Measurements from ENCODE around the gene TMEM131.
"Not testable (repeated sequence)": the region's sequence is repeated elsewhere in the genome, so short reads cannot be mapped to it uniquely, and the experiment has no call there.

Gene TMEM131

DNA sequence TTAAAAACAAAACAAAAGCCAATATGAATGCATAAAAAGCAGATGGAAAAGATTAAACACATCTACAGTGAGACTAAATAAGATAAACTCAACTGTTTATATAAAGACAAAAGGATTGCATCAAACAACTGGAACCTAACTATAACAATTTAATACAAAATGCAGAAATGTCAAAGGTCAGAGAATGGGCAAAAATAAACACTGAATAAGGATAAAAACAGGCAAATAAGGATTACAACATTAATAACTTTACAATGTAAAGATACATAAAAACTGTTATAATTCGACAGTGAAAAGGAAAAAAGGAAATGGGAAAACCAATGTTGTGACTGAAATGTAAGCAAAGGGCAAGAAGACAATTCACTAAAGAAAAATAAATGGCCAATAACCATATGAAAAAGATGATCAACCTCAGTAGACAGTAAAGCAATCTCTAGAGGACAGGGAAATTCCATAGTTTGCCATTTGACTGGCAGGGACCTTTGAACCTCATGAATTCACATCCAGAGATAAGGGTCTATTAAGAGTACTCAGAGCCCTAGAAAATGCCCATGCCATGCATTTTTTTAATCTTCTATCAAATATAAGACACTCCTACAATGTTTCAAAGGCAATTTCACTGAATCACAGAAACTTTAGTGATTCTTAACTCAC lies 83.7 kb downstream of the TMEM131 start:
- no peak for TF ChIP-seq POLR2A (IDR thresholded peaks at IDR 0.05; ENCODE audit: low read depth, low read length)
- FAIRE-seq (no peak), DNase-seq (ENCODE audit: insufficient read length, low spot score) (no peak)

DNA sequence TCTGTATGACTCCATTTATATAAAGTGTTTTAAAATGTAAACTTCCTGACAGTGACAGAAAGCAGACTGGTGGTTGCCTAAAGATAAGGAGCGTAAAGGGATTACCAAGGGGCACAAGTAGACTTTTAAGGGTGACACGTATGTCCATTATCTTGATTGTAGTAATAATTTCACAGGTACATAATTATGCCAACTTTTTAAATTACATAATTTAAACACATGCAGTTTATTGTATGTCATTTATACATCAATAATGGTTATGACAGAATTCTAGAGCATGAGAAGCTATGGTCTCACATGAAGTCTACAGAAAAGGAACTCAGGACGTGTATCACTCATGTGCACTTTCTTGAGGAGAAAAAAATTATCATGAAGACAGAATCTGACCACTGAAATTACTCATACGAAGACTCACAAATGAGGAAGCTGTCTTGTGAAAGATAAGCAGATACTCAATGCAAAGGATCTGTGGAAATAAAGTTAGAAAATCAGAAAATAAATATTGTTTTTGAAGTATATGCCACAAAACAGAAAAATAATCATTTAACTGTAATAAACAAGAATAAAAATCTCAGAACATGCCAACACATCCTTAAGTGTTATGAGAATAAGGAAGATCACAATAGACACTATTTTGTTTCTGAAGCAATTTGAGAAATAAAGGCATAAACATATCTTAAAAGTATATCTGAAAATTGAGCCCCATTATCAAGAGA lies 84.4 kb downstream of the TMEM131 start:
- DNase-seq (ENCODE audit: insufficient read length, low spot score) (no peak), FAIRE-seq (peak; percentile 15)
- no peak for TF ChIP-seq POLR2A (IDR thresholded peaks at IDR 0.05; ENCODE audit: low read depth, low read length)

DNA sequence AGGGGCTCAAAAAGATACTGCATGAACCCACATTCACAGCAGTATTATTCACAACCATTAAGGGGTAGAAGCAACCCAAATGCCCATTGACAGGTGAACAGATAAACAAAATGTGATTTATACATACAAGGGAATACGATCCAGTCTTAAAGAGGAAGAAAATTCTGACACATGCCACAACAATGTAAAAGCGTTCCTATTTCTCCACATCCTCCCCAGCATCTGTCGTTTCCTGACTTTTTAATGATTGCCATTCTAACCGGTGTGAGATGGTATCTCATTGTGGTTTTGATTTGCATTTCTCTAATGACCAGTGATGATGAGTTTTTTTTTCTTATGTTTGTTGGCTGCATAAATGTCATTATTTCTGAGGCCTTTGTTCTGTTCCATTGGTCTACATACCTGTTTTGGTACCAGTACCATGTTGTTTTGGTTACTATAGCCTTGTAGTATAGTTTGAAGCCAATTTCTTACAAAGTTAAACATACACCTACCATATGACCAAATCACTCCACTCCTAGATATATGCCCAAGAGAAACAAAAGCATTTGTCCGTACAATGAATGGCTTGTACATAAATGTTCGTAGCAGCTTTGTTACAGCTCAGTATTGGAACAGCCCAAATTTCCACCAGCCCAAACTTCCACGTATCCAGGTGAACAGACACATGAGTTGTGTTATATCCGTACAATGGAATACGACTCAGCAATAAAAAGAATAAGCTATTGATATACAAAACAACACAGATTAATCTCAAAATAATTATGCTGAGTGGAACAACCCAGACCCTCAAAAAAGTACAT lies 85.1 kb downstream of the TMEM131 start:
- DNase-seq (ENCODE audit: insufficient read length, low spot score): no peak
- FAIRE-seq: peak; percentile 11
- no peak for TF ChIP-seq POLR2A (IDR thresholded peaks at IDR 0.05; ENCODE audit: low read depth, low read length)

DNA sequence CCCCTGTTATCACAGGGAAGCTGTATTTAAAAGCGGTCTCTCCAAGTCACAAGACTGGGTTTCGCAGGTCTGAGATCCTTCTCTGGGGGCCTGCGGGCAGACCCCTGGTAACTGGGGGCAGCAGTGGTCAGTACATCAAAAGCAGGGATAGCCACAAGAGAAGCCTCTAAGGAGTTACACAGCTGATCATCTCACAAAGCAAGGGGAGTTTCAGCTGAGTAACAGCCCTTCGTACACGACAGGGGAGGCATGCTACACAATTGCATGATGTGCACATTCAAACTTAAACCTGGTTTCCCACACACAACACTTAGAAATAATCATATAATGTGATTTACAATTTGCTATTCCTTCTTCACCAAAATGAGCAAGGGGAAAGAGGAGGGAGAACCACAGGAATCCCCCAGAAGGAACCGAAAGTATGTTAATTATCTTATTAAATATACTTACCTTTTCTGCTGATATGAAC lies 87.5 kb downstream of the TMEM131 start:
- no peak for FAIRE-seq
- TF ChIP-seq POLR2A (IDR thresholded peaks at IDR 0.05; ENCODE audit: low read depth, low read length): no peak

DNA sequence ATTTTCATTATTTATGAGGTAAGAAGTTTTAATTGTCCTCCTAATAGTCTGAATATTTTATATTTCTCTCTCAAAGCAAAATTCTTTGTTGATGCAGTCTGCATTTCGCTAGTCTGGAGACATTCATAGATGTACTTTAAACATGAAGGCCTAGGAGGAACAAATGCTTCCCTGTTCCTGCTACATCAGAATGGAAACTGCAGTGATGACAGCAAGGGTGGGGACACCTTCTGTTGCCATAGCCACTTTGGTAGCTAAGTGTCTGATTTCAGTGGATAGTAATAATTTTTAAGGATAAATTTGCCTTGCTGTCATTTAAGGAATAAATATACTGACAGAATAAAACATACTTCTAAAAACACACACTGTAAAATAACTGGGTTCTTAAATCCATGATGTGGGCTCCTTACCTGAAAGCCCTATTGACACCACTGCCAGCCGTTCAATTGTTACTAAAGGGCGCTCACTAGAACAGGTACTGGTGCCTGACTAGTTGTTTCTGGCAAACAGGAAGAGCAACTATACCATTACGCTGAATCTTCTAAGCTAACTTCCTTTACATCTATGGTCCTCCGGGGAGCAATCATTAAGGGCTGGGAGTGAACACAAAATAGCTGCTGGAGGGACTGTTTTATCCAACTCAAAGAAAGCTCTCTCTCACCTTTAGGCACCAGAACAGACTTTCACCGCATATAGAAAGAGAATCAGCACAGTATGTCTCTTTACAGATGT lies 88.2 kb downstream of the TMEM131 start:
- FAIRE-seq (no peak), DNase-seq (ENCODE audit: insufficient read length, low spot score) (no peak)
- TF ChIP-seq POLR2A (IDR thresholded peaks at IDR 0.05; ENCODE audit: low read depth, low read length): no peak

More for the DNA sequence above, 87.5 kb downstream of the TMEM131 start:
- DNase-seq (ENCODE audit: insufficient read length, low spot score): no peak

DNA sequence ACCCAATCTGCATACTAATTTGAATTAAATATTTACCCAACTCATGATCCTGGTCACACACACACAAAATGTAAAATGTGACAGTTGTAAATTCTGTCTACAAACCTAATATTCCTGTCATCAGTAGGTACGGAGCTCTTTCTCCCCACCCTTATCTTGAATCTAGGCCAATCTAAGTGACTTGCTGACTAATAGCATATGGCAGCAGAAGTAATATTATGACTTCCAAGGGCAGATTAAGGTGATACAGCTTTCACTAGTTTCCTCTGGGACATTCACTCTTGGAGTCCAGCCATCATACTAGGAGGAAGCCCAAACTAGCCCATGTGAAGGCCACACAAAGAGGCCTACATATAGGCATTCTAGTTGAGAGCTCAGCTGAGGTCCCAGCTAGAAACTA lies 89.4 kb downstream of the TMEM131 start:
- DNase-seq (ENCODE audit: insufficient read length, low spot score) (no peak), FAIRE-seq (no peak)
- no peak for TF ChIP-seq POLR2A (IDR thresholded peaks at IDR 0.05; ENCODE audit: low read depth, low read length)

DNA sequence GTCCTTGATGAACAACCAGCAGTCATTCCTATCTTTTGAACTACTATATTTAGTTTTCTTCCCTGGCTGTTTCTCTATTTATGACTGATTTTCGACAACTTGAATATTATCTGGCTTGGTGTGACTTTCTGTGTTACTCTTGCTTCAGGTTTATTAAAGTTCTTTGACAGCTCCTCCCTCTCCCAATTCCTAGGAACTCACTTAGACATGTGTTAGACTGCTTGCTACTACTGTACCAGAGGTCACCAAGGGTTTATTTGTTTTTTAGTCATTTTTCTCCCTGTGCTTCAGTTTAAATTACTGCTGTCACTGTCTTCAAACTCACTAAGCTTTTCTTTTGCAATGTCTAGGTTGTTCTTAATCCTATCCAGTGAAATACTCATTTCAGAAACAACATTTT lies 90.5 kb downstream of the TMEM131 start:
- no peak for DNase-seq (ENCODE audit: insufficient read length, low spot score)
- FAIRE-seq: no peak
- no peak for TF ChIP-seq POLR2A (IDR thresholded peaks at IDR 0.05; ENCODE audit: low read depth, low read length)

DNA sequence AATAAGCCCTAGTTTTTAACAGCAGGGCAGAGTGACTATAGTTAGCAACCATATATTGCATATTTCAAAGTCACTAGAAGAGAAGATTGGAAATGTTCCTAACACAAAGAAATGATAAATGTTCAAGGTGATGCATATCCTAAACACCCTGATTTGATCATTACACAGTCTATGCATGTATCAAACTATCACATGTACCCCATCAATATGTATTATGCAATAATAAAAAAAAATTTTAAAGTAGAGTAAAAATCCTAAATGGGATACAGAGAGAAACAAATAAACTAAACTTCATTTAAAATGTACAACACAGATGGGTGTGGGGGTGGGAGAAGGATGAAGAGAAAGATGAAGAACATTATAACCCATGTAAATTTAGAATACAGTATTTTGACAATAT lies 93.9 kb downstream of the TMEM131 start:
- no peak for TF ChIP-seq POLR2A (IDR thresholded peaks at IDR 0.05; ENCODE audit: low read depth, low read length)
- FAIRE-seq: no peak
- DNase-seq (ENCODE audit: insufficient read length, low spot score): no peak

DNA sequence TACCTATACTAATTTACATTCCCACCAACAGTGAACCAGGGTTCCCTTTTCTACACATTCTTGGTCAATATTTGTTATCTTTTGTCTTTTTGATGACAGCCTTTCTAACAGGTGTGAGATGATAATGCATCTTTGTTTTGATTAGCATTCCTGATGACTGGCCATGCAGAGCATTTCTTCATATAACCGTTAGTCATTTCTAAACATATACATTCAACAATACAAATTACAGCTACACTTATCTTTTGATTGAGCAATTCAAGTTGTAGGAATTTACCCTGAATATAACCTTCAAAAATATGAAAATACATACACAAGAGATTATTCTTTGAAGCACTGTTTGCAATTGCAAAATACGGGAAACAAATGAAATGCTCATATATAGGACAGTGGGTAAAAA lies 94.9 kb downstream of the TMEM131 start:
- DNase-seq (ENCODE audit: insufficient read length, low spot score): no peak
- no peak for TF ChIP-seq POLR2A (IDR thresholded peaks at IDR 0.05; ENCODE audit: low read depth, low read length)
- FAIRE-seq: no peak

DNA sequence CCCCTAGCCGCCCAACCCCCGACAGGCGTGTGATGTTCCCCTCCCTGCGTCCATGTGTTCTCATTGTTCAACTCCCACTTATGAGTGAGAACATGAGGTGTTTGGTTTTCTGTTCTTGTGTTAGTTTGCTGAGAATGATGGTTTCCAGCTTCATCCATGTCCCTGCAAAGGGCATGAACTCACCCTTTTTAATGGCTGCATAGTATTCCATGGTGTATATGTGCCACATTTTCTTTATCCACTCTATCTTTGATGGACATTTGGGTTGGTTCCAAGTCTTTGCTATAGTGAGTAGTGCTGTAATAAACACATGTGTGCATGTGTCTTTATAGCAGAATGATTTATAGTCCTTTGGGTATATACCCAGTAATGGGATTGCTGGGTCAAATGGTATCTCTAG lies 102.7 kb downstream of the TMEM131 start:
- DNase-seq (ENCODE audit: insufficient read length, low spot score); FAIRE-seq: not testable (repeated sequence)

DNA sequence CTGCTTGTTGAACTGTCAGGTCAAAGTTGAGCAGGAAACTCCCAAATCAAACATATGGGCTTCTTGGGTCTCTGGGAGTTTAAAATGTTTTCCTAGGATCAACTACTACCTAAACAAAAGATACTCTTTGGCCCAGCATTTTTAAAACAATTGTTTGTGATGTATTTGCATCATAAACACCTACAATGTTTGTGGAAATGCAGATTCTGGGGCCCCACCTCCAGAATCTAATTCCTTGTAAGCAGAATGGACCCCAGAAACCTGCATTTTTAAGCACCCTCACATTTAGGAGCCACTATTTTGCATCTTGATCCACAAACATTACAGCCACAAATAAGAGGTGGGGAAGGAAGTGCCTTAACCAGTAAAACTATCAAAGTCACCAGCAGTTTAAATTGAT lies 104.1 kb downstream of the TMEM131 start:
- FAIRE-seq: no peak
- DNase-seq (ENCODE audit: insufficient read length, low spot score): no peak
- TF ChIP-seq POLR2A (IDR thresholded peaks at IDR 0.05; ENCODE audit: low read depth, low read length): no peak

DNA sequence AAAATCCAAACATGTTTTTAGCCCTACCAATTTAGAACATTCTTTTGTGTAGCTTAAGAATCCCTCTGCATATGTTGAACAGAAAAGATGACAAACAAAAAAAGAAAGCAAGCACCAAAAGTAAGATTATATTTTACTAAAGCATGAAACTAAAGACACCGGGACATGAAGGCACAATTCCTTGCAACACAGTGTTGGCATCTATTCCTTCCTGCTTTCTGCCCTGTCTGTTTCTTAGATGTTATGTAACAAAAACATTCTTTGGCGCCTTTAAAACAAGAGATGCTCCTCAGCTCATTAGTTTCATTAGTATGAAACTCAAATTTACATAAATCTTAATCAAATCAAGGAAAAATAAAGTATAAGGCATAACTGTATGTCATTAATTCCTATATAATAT lies 106.6 kb downstream of the TMEM131 start:
- DNase-seq (ENCODE audit: insufficient read length, low spot score) (no peak), FAIRE-seq (no peak)
- TF ChIP-seq POLR2A (IDR thresholded peaks at IDR 0.05; ENCODE audit: low read depth, low read length): no peak

DNA sequence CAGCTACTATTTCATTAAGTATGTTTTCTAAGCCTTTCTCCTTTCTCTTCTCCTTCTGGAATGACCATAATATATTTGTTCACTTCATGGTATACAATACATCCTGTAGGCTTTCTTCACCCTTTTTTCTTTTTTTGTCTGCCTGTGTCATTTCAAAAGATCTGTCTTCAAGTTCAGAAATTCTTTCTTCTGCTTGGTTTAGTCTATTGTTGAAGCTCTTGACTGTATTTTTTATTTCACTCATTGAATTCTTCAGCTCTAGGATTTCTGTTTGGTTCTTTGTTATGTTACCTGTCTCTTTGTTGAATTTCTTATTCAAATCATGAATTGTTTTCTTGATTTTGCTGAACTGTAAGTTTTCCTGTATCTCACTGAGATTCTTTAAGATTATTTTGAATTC lies 109.9 kb downstream of the TMEM131 start:
- FAIRE-seq (no peak), DNase-seq (ENCODE audit: insufficient read length, low spot score) (no peak)
- TF ChIP-seq POLR2A (IDR thresholded peaks at IDR 0.05; ENCODE audit: low read depth, low read length): no peak

DNA sequence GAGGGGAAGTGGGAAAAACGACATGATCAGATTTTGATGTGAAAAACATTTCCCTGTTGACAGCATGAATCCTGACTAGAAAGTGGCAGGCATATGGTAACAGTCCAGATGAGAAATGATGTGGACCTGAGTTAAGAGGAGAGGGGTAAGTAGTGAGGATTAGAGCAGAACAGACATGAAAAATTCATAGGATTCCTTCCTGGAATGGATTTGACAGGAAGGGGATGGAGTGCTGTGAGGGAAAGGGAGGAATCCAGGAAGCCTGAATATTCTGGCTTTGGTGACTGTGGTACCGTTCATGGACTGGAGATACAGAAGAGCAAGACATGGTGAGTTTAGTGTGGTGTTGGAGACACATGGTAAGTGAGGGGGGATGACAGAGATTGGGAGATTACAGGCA lies 115.4 kb downstream of the TMEM131 start:
- no peak for TF ChIP-seq POLR2A (IDR thresholded peaks at IDR 0.05; ENCODE audit: low read depth, low read length)
- DNase-seq (ENCODE audit: insufficient read length, low spot score) (no peak), FAIRE-seq (no peak)
